ENCODE measurements around the gene SLC6A19. TPM values are rescaled to one million over a fixed set of nuclear protein-coding genes. Genes with fewer than 3 reads are reported as not detected.

Gene SLC6A19
- total and polyA plus RNA-seq, 9 of the 15 experiments (the other 6 are each of a cell fraction or from before 2014, with no cell fraction given), result 0.03 to 1.6 (median 0.59) TPM

DNA sequence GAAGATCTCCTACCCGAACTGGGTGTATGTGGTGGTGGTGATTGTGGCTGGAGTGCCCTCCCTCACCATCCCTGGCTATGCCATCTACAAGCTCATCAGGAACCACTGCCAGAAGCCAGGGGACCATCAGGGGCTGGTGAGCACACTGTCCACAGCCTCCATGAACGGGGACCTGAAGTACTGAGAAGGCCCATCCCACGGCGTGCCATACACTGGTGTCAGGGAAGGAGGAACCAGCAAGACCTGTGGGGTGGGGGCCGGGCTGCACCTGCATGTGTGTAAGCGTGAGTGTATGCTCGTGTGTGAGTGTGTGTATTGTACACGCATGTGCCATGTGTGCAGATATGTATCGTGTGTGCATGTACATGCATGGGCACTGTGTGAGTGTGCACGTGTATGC is 20.3 kb downstream of the SLC6A19 start:
- Histone ChIP-seq H3K79me2 (ENCODE audit: control insufficient read depth, insufficient read depth, low read length) (no peaks in the 10 kb centered on the region), H4K20me1 (replicated peaks; ENCODE audit: control insufficient read depth, insufficient read depth, low read length) (peaks cover 7% of the 10 kb centered on the region; the same call in 1 of the 2 replicates), H3K36me3 (ENCODE audit: control insufficient read depth, insufficient read depth, low read length) (no peaks in the 10 kb centered on the region), H3K4me3 (no peak overlapping the region), H3K9ac (ENCODE audit: insufficient read depth in 1 of 2, low read depth in 2 of 2, low read length in 2 of 2) (no peak overlapping the region), H3K27me3 (ENCODE audit: control insufficient read depth in 2 of 2, insufficient read depth in 2 of 2, low read length in 2 of 2) (peaks cover 46 to 79% of the 10 kb centered on the region in 2 experiments; a peak in 4 of 5 replicates), H3K4me1 (replicated peaks in 1 of 2; ENCODE audit: control insufficient read depth in 2 of 2, insufficient read depth in 2 of 2, low read length in 2 of 2) (peaks cover 0 to 30% of the 10 kb centered on the region in 2 experiments; a peak in 1 of 5 replicates), H3K27ac (ENCODE audit: extremely low read depth, low read depth, low read length) (no peak overlapping the region), H3K9me3 (replicated peaks; ENCODE audit: control insufficient read depth, insufficient read depth, low read depth, low read length) (no peaks in the 10 kb centered on the region; the same call in 1 of the 2 replicates), H3K4me2 (ENCODE audit: insufficient read depth, low read length) (no peak overlapping the region), H3K9me1 (ENCODE audit: control insufficient read depth, insufficient read depth, low read length) (no peaks in the 10 kb centered on the region), H2AFZ (ENCODE audit: low read depth, low read length) (no peak overlapping the region)
- no peak for DNase-seq (ENCODE audit: extremely low read depth in 1 of 4, low spot score in 3 of 4)
- intact Hi-C loops (cut with micrococcal nuclease), result no loop called here
- no peak for FAIRE-seq
- ATAC-seq, result no peak
- in situ Hi-C loops (cut with MboI), result no loop called here
- CTCF ChIA-PET (ENCODE audit: low intra/inter-chr PET ratio), result no interaction called here
- BruUV-seq (replicated peaks), result no TSS peak
- WGBS (ENCODE audit: insufficient coverage, low coverage, missing lambda C conversion rate), result 17% methylated on average over 10 of the region's 10 CpGs
- TF ChIP-seq PHF20 (IDR thresholded peaks at IDR 0.05; ENCODE audit: partially characterized antibody) (peak; percentile 15), ZNF75A (CRISPR knock-in tag; IDR thresholded peaks at IDR 0.05) (no peak), HMGN3 (IDR thresholded peaks at IDR 0.05; ENCODE audit: borderline replicate concordance, extremely low read depth, insufficient read length, low read depth, low read length) (no peak), NONO (IDR thresholded peaks at IDR 0.05; ENCODE audit: low read depth in 2 of 2, low read length in 1 of 2) (no peak)
- TF ChIP-seq, protein P1, sequence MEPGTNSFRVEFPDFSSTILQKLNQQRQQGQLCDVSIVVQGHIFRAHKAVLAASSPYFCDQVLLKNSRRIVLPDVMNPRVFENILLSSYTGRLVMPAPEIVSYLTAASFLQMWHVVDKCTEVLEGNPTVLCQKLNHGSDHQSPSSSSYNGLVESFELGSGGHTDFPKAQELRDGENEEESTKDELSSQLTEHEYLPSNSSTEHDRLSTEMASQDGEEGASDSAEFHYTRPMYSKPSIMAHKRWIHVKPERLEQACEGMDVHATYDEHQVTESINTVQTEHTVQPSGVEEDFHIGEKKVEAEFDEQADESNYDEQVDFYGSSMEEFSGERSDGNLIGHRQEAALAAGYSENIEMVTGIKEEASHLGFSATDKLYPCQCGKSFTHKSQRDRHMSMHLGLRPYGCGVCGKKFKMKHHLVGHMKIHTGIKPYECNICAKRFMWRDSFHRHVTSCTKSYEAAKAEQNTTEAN (CRISPR knock-in tag; IDR thresholded peaks at IDR 0.05), result no peak
- TF ChIP-seq, protein P2, sequence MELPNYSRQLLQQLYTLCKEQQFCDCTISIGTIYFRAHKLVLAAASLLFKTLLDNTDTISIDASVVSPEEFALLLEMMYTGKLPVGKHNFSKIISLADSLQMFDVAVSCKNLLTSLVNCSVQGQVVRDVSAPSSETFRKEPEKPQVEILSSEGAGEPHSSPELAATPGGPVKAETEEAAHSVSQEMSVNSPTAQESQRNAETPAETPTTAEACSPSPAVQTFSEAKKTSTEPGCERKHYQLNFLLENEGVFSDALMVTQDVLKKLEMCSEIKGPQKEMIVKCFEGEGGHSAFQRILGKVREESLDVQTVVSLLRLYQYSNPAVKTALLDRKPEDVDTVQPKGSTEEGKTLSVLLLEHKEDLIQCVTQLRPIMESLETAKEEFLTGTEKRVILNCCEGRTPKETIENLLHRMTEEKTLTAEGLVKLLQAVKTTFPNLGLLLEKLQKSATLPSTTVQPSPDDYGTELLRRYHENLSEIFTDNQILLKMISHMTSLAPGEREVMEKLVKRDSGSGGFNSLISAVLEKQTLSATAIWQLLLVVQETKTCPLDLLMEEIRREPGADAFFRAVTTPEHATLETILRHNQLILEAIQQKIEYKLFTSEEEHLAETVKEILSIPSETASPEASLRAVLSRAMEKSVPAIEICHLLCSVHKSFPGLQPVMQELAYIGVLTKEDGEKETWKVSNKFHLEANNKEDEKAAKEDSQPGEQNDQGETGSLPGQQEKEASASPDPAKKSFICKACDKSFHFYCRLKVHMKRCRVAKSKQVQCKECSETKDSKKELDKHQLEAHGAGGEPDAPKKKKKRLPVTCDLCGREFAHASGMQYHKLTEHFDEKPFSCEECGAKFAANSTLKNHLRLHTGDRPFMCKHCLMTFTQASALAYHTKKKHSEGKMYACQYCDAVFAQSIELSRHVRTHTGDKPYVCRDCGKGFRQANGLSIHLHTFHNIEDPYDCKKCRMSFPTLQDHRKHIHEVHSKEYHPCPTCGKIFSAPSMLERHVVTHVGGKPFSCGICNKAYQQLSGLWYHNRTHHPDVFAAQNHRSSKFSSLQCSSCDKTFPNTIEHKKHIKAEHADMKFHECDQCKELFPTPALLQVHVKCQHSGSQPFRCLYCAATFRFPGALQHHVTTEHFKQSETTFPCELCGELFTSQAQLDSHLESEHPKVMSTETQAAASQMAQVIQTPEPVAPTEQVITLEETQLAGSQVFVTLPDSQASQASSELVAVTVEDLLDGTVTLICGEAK (IDR thresholded peaks at IDR 0.05), result no peak
- TF ChIP-seq, protein P2 (CRISPR knock-in tag; IDR thresholded peaks at IDR 0.05), result no peak
- POLR2A ChIA-PET, result no interaction called here

Measured in K562 (cell line).